Esophagus squamous epithelium (tissue), 4 donors: Measurements from ENCODE around the gene CANT1.

Experiments used
- POLR2A ChIP-seq, 4 donors: fragments of 450-650 bp; IDR thresholded peaks; one replicate each; pipeline ENCODE4 v1.6.1; 2017; ENCODE audit warnings: antibody characterized with exemption in 4 of 4, mild to moderate bottlenecking in 4 of 4, moderate library complexity in 3 of 4
- TF ChIP-seq, protein P1 (sequence below), 6 experiments: fragments of 450-650 bp in 4 of 6; fragments of 200-600 bp in 2 of 6; sonication (generic) in 2 of 6; IDR thresholded peaks; one replicate each; pipeline ENCODE4 v1.5.1; 2016 to 2019; ENCODE audit warnings: antibody characterized with exemption in 6 of 6, mild to moderate bottlenecking in 4 of 6, moderate library complexity in 4 of 6

DNA sequence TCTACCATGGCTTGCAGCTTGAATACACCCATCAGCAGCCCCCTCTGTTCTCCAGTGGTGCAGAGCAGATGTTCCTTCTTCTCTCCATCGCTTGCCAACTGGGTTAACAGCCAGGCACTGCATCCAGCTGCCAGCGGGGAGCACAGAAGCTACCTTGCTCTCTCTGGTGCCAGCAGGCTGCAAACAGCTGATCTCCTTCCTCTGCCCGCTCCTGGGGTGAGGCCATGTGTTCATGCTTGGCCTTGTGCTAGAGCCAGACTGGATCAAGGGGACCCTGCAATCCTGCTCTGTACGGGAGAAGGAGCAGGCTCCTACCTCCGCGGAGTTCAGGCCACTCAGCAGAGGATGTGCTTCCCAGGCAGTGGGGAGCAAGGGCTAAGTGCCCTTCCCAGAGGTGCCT is 41.0 kb upstream of the CANT1 start:
- TF ChIP-seq, protein P1, sequence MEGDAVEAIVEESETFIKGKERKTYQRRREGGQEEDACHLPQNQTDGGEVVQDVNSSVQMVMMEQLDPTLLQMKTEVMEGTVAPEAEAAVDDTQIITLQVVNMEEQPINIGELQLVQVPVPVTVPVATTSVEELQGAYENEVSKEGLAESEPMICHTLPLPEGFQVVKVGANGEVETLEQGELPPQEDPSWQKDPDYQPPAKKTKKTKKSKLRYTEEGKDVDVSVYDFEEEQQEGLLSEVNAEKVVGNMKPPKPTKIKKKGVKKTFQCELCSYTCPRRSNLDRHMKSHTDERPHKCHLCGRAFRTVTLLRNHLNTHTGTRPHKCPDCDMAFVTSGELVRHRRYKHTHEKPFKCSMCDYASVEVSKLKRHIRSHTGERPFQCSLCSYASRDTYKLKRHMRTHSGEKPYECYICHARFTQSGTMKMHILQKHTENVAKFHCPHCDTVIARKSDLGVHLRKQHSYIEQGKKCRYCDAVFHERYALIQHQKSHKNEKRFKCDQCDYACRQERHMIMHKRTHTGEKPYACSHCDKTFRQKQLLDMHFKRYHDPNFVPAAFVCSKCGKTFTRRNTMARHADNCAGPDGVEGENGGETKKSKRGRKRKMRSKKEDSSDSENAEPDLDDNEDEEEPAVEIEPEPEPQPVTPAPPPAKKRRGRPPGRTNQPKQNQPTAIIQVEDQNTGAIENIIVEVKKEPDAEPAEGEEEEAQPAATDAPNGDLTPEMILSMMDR (IDR thresholded peaks at IDR 0.05) = no peak
- TF ChIP-seq POLR2A (IDR thresholded peaks at IDR 0.05) = no peak
